Measurements from ENCODE around the gene LAPTM5. TPM values are rescaled to one million over a fixed set of nuclear protein-coding genes. Genes with fewer than 3 reads are reported as not detected.

LAPTM5 gene
- total and polyA plus RNA-seq, 4 experiments from 2014 or later, result 563 to 851 (median 598) TPM

GRCh38 chr1:30801771-30802198, 44.2 kb upstream of the LAPTM5 start:
- intact Hi-C loops (cut with micrococcal nuclease), result loop anchor here (1.0 to 5.0 kb wide), 3 partner anchors 110 to 746 kb away; no protein-coding TSS in a partner anchor
- peak overlapping the region in 2 of 7 donors; percentile 36 to 80 for H3K27ac Mint-ChIP-seq
- H3K9me3 Mint-ChIP-seq, result peaks cover 0 to 2% (median 0%) of the 10 kb centered on the region in 8 donors
- no peaks in the 10 kb centered on the region for H3K9me3 ChIP-seq (ENCODE audit: control insufficient read depth in 1 of 2, low read length in 2 of 2)
- DNase-seq, result peak; percentile 64 to 77 (median 66)
- H3K4me3 Mint-ChIP-seq, result peak overlapping the region in 2 of 8 donors; percentile 25 to 27
- no peaks in the 10 kb centered on the region for H3K36me3 Mint-ChIP-seq
- H3K4me3 ChIP-seq (ENCODE audit: low read length in 2 of 2), result no peak overlapping the region
- H3K27me3 Mint-ChIP-seq, result peaks cover 12 to 26% of the 10 kb centered on the region in 2 donors
- H3K4me1 Mint-ChIP-seq, result peaks cover 0 to 5% (median 4%) of the 10 kb centered on the region in 4 donors
- ChIA-PET POLR2A (ENCODE audit: partially characterized antibody) (interaction anchor here (0.8 kb wide), 1 partner anchor 83 kb away, joined by 3 read pairs; no protein-coding TSS in a partner anchor), CTCF (ENCODE audit: partially characterized antibody) (interaction anchor here (0.6 to 7.5 kb wide), 29 partner anchors 8 to 747 kb away, joined by 3 to 109 read pairs (median 5); no protein-coding TSS in a partner anchor)
- no peaks in the 10 kb centered on the region for H3K36me3 ChIP-seq (ENCODE audit: insufficient read depth, low read length)
- H3K4me1 ChIP-seq (ENCODE audit: insufficient read depth, low read length), result peaks cover 5% of the 10 kb centered on the region
- H3K27ac ChIP-seq (ENCODE audit: low read depth, low read length), result no peak overlapping the region
- H3K27me3 ChIP-seq (ENCODE audit: insufficient read depth, low read length), result peaks cover 3% of the 10 kb centered on the region

- H3K27me3 Mint-ChIP-seq, result peaks cover 0 to 8% of the 10 kb centered on the region in 2 donors
- POLR2A ChIA-PET (ENCODE audit: partially characterized antibody), result no interaction called here
- no peaks in the 10 kb centered on the region for H3K36me3 ChIP-seq (ENCODE audit: insufficient read depth, low read length)
- no peaks in the 10 kb centered on the region for H3K36me3 Mint-ChIP-seq
- no peak for DNase-seq
- H3K4me3 Mint-ChIP-seq, result no peak overlapping the region
- no peak overlapping the region for H3K27ac ChIP-seq (ENCODE audit: low read depth, low read length)
- CTCF ChIA-PET (ENCODE audit: partially characterized antibody), result no interaction called here
- no peaks in the 10 kb centered on the region for H3K9me3 ChIP-seq (ENCODE audit: control insufficient read depth in 1 of 2, low read length in 2 of 2)
- peaks cover 0 to 5% (median 4%) of the 10 kb centered on the region in 4 donors for H3K4me1 Mint-ChIP-seq
- H3K4me1 ChIP-seq (ENCODE audit: insufficient read depth, low read length), result peaks cover 5% of the 10 kb centered on the region
- no peaks in the 10 kb centered on the region for H3K9me3 Mint-ChIP-seq
- no peak overlapping the region for H3K4me3 ChIP-seq (ENCODE audit: low read length in 2 of 2)
- H3K27me3 ChIP-seq (ENCODE audit: insufficient read depth, low read length), result no peaks in the 10 kb centered on the region
- intact Hi-C loops (cut with micrococcal nuclease), result no loop called here
- H3K27ac Mint-ChIP-seq, result no peak overlapping the region
Observed at GRCh38 chr1:30799233-30799511, 41.6 kb upstream of the LAPTM5 start.

- H3K4me1 Mint-ChIP-seq, result peaks cover 0 to 5% (median 4%) of the 10 kb centered on the region in 4 donors
- peaks cover 0 to 6% of the 10 kb centered on the region in 2 donors for H3K27me3 Mint-ChIP-seq
- Histone ChIP-seq H3K4me1 (ENCODE audit: insufficient read depth, low read length) (peaks cover 5% of the 10 kb centered on the region), H3K27ac (ENCODE audit: low read depth, low read length) (no peak overlapping the region), H3K4me3 (ENCODE audit: low read length in 2 of 2) (no peak overlapping the region), H3K9me3 (ENCODE audit: control insufficient read depth in 1 of 2, low read length in 2 of 2) (no peaks in the 10 kb centered on the region), H3K27me3 (ENCODE audit: insufficient read depth, low read length) (no peaks in the 10 kb centered on the region), H3K36me3 (ENCODE audit: insufficient read depth, low read length) (no peaks in the 10 kb centered on the region)
- ChIA-PET POLR2A (ENCODE audit: partially characterized antibody) (no interaction called here), CTCF (ENCODE audit: partially characterized antibody) (interaction anchor here (1.2 kb wide), 1 partner anchor 19 kb away, joined by 3 read pairs; no protein-coding TSS in a partner anchor)
- no peak overlapping the region for H3K27ac Mint-ChIP-seq
- intact Hi-C loops (cut with micrococcal nuclease), result no loop called here
- H3K9me3 Mint-ChIP-seq, result no peaks in the 10 kb centered on the region
- no peaks in the 10 kb centered on the region for H3K36me3 Mint-ChIP-seq
- H3K4me3 Mint-ChIP-seq, result no peak overlapping the region
- DNase-seq, result no peak
Observed at GRCh38 chr1:30798389-30799232, 41.0 kb upstream of the LAPTM5 start.

- H3K4me1 Mint-ChIP-seq, result peaks cover 6 to 9% (median 8%) of the 10 kb centered on the region in 4 donors
- Histone ChIP-seq H3K9me3 (ENCODE audit: control insufficient read depth in 1 of 2, low read length in 2 of 2) (no peaks in the 10 kb centered on the region), H3K27ac (ENCODE audit: low read depth, low read length) (no peak overlapping the region), H3K36me3 (ENCODE audit: insufficient read depth, low read length) (no peaks in the 10 kb centered on the region), H3K4me3 (ENCODE audit: low read length in 2 of 2) (no peak overlapping the region), H3K27me3 (ENCODE audit: insufficient read depth, low read length) (no peaks in the 10 kb centered on the region), H3K4me1 (ENCODE audit: insufficient read depth, low read length) (peaks cover 11% of the 10 kb centered on the region)
- DNase-seq, result no peak
- H3K9me3 Mint-ChIP-seq, result no peaks in the 10 kb centered on the region
- intact Hi-C loops (cut with micrococcal nuclease), result no loop called here
- H3K27ac Mint-ChIP-seq, result no peak overlapping the region
- POLR2A ChIA-PET (ENCODE audit: partially characterized antibody), result no interaction called here
- CTCF ChIA-PET (ENCODE audit: partially characterized antibody), result interaction anchor here (1.1 kb wide), 1 partner anchor 9 kb away, joined by 4 read pairs; no protein-coding TSS in a partner anchor
- no peak overlapping the region for H3K4me3 Mint-ChIP-seq
- peaks cover under 1 to 7% of the 10 kb centered on the region in 2 donors for H3K27me3 Mint-ChIP-seq
- H3K36me3 Mint-ChIP-seq, result no peaks in the 10 kb centered on the region
Observed at GRCh38 chr1:30795026-30795425, 37.5 kb upstream of the LAPTM5 start.

- Histone ChIP-seq H3K9me3 (ENCODE audit: control insufficient read depth in 1 of 2, low read length in 2 of 2) (no peaks in the 10 kb centered on the region), H3K27ac (ENCODE audit: low read depth, low read length) (no peak overlapping the region), H3K36me3 (ENCODE audit: insufficient read depth, low read length) (no peaks in the 10 kb centered on the region), H3K4me1 (ENCODE audit: insufficient read depth, low read length) (peaks cover 11% of the 10 kb centered on the region), H3K27me3 (ENCODE audit: insufficient read depth, low read length) (no peaks in the 10 kb centered on the region), H3K4me3 (ENCODE audit: low read length in 2 of 2) (no peak overlapping the region)
- Mint-ChIP-seq H3K27ac (no peak overlapping the region), H3K4me1 (peaks cover 6 to 12% (median 9%) of the 10 kb centered on the region in 4 donors), H3K4me3 (no peak overlapping the region), H3K9me3 (no peaks in the 10 kb centered on the region), H3K27me3 (peaks cover 3 to 12% of the 10 kb centered on the region in 2 donors), H3K36me3 (no peaks in the 10 kb centered on the region)
- CTCF ChIA-PET (ENCODE audit: partially characterized antibody), result interaction anchor here (1.1 to 1.2 kb wide), 3 partner anchors 8 to 117 kb away, joined by 3 to 4 read pairs (median 3); no protein-coding TSS in a partner anchor
- DNase-seq, result no peak
- intact Hi-C loops (cut with micrococcal nuclease), result no loop called here
- POLR2A ChIA-PET (ENCODE audit: partially characterized antibody), result no interaction called here
Observed at GRCh38 chr1:30794260-30794659, 36.7 kb upstream of the LAPTM5 start.

- H3K4me3 ChIP-seq (ENCODE audit: low read length in 2 of 2), result no peak overlapping the region
- Mint-ChIP-seq H3K27me3 (peaks cover 7 to 16% of the 10 kb centered on the region in 2 donors), H3K4me3 (no peak overlapping the region), H3K4me1 (peaks cover 6 to 12% (median 9%) of the 10 kb centered on the region in 4 donors), H3K36me3 (no peaks in the 10 kb centered on the region), H3K9me3 (no peaks in the 10 kb centered on the region), H3K27ac (no peak overlapping the region)
- intact Hi-C loops (cut with micrococcal nuclease), result no loop called here
- ChIA-PET CTCF (ENCODE audit: partially characterized antibody) (interaction anchor here (1.1 to 1.2 kb wide), 2 partner anchors 9 to 118 kb away, joined by 3 read pairs; no protein-coding TSS in a partner anchor), POLR2A (ENCODE audit: partially characterized antibody) (no interaction called here)
- no peak overlapping the region for H3K27ac ChIP-seq (ENCODE audit: low read depth, low read length)
- H3K36me3 ChIP-seq (ENCODE audit: insufficient read depth, low read length), result no peaks in the 10 kb centered on the region
- H3K4me1 ChIP-seq (ENCODE audit: insufficient read depth, low read length), result peaks cover 11% of the 10 kb centered on the region
- no peaks in the 10 kb centered on the region for H3K9me3 ChIP-seq (ENCODE audit: control insufficient read depth in 1 of 2, low read length in 2 of 2)
- H3K27me3 ChIP-seq (ENCODE audit: insufficient read depth, low read length), result no peaks in the 10 kb centered on the region
- DNase-seq, result no peak
Observed at GRCh38 chr1:30793209-30793608, 35.6 kb upstream of the LAPTM5 start.

- Mint-ChIP-seq H3K4me1 (peaks cover 6 to 12% (median 9%) of the 10 kb centered on the region in 4 donors), H3K27me3 (peaks cover 8 to 19% of the 10 kb centered on the region in 2 donors), H3K9me3 (no peaks in the 10 kb centered on the region), H3K27ac (no peak overlapping the region), H3K36me3 (no peaks in the 10 kb centered on the region), H3K4me3 (no peak overlapping the region)
- no peaks in the 10 kb centered on the region for H3K9me3 ChIP-seq (ENCODE audit: control insufficient read depth in 1 of 2, low read length in 2 of 2)
- DNase-seq, result no peak
- H3K4me1 ChIP-seq (ENCODE audit: insufficient read depth, low read length), result peaks cover 11% of the 10 kb centered on the region
- H3K27me3 ChIP-seq (ENCODE audit: insufficient read depth, low read length), result no peaks in the 10 kb centered on the region
- H3K4me3 ChIP-seq (ENCODE audit: low read length in 2 of 2), result no peak overlapping the region
- CTCF ChIA-PET (ENCODE audit: partially characterized antibody), result interaction anchor here (16.2 kb wide), 1 partner anchor 70 kb away, joined by 687 read pairs; the partner anchor contains the start of gene MATN1
- H3K27ac ChIP-seq (ENCODE audit: low read depth, low read length), result no peak overlapping the region
- intact Hi-C loops (cut with micrococcal nuclease), result no loop called here
- POLR2A ChIA-PET (ENCODE audit: partially characterized antibody), result no interaction called here
- H3K36me3 ChIP-seq (ENCODE audit: insufficient read depth, low read length), result no peaks in the 10 kb centered on the region
Observed at GRCh38 chr1:30791868-30792267, 34.3 kb upstream of the LAPTM5 start.

Data from CD4-positive, alpha-beta memory T cell (primary cell).